GM12873 (cell line): ENCODE measurements around the gene ZNF277.

Experiments used
- TF ChIP-seq, protein P1 (sequence below): IDR thresholded peaks from 2 replicates; pipeline ENCODE4 v1.5.1; 2012; ENCODE audit warnings: low read depth, mild to moderate bottlenecking, moderate library complexity, low read length, control low read depth; ENCODE audit not compliant: insufficient read depth; ENCODE audit errors: missing control alignments

Gene ZNF277

DNA sequence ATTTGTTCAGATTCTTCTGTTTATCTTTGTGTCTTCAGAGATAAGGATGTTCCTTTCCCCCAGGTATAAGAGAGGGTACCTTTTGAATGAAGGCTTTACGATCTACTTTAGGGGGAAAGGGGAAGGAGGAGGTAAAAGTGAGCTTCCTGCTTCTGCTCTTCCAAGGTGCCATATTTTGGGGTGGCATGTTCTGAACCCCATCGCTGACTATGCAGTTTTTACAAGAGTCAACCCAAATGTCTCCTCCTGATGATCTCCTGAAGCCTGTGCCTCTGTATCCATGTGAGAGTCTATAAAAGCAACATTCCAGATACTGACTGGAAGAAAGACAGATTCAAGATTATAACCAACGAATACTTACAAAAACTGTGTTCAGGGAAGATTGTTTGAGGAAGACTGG lies 102.5 kb downstream of the ZNF277 start:
- TF ChIP-seq, protein P1, sequence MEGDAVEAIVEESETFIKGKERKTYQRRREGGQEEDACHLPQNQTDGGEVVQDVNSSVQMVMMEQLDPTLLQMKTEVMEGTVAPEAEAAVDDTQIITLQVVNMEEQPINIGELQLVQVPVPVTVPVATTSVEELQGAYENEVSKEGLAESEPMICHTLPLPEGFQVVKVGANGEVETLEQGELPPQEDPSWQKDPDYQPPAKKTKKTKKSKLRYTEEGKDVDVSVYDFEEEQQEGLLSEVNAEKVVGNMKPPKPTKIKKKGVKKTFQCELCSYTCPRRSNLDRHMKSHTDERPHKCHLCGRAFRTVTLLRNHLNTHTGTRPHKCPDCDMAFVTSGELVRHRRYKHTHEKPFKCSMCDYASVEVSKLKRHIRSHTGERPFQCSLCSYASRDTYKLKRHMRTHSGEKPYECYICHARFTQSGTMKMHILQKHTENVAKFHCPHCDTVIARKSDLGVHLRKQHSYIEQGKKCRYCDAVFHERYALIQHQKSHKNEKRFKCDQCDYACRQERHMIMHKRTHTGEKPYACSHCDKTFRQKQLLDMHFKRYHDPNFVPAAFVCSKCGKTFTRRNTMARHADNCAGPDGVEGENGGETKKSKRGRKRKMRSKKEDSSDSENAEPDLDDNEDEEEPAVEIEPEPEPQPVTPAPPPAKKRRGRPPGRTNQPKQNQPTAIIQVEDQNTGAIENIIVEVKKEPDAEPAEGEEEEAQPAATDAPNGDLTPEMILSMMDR: no peak

DNA sequence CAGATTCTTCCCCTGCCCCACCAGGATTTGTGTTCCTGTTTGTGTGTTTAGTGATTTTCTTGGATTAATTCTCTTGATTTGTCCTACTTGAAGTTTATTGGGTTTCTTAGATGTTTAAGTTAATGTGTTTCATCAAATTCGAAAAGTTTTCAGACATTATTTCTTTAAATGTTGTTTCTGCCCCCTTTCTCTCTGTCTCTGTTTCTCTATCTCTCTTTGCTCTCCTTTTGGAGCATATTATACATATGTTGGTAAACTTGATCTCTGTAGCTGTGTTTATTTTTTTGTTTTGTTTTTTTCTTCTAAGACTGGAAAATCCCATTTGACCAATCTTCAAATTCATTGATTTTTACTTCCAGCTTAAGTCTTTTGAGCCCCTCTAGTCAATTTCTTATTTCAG lies 115.6 kb downstream of the ZNF277 start:
- TF ChIP-seq, protein P1: no peak

DNA sequence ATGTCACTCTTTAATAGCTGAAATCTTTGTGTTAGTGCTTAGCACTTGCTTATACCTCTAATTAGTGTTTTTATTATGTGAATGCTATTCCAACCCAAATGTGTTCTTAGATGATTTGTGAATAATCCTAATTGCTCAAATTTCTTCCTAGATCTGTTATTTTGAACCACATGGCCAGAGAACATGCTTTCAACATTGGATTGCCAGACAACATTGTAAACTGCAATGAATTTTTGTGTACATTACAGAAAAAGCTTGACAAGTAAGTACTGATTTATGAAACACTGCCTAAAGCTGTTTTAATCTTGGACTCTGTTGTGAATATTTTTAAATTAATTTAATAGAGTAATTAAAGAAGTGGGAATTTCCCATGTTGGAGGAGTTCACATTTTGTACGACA lies 121.1 kb downstream of the ZNF277 start:
- TF ChIP-seq, protein P1: no peak

DNA sequence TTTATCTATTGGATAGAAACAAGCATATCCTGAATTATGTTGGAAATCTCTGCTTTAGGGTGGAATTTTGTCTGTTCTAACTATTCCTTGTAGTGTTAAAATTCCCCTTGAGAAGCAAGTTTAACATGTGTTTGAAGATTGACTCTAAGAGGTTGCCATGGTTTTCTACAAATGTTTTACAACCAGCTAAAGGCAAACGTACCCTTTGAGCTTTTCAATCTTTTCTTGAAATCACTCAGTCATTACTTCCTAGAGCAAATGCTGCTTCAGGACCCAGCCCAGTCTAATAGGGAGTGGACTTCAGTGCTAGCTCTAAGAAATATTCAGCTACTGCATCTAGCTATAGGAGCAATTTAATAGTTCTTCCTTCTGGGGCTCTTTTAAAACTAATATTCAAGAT lies 125.0 kb downstream of the ZNF277 start:
- TF ChIP-seq, protein P1: no peak

DNA sequence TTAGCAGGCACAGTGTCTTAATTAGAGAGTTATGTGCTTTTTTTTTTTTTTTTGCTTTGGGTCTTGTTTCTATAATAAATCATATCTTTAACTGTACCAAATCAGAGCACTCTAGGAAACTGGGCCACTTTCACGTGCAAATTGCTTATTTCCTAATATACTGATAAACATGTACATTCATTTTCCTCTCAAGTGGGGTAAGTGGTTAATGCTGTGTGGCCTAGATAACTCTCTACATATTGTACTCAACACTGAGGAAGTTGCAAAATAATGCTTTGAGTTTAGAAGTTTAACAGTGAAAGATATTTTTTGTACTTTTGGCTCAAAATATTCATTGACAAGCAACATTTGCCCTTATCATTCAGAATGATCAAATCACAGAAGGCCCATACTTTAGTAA lies 127.9 kb downstream of the ZNF277 start:
- TF ChIP-seq, protein P1: no peak

DNA sequence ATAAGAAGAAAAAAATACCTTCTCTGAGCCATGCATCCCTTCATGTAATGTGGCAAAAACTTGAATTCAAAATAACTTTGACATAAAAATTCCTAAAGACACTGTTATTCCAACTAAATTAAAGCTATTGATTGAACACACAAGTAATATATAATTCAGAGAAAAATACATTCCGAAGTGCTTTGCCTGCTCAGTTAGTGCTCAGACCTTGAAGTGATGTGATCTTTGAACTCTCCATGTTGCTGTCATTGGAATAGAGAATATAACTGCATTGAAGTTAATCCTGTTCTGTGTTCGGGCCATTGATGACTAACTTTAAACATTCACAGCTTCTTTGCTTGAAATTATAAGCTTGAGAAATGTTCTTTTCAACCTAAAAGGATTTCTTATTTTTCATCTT lies 129.8 kb downstream of the ZNF277 start:
- TF ChIP-seq, protein P1: no peak

DNA sequence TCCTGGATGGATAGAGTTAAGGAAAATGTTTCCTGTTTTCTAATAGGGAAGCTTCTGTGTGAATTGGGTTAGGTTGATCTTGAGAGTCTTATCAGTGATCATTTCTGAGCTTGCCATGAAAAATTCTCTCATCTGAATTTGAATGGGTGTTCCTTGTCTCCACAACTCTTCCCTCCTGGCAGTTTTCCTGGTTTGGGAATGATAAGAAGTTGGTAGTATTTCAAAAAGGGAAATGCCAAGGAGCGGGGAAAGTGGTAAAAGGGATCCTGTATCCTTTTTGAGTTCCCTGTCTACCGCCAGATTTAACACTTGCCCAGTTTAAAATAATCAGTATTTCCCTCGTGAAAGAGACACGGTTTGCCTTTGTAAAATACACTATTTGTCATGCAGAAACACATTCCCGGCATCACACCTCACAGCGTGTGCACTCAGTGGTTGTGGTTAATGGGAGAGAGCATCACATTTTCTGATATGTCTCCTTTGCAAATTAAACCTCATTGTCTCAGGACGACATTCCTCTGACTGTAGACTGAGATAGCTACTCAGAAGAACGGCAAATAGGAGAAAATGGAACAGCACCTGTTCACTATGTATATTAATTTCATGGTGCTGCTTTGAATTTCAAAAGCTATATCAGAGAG lies 130.6 kb downstream of the ZNF277 start:
- TF ChIP-seq, protein P1: no peak
